Inflammatory macrophage (primary cell): ENCODE results near the gene RNF224.

ENCODE experiments used
- DNase-seq, 2 donors: peaks; one replicate each; pipeline ENCODE4 v3.0.0-alpha.2; 2020 to 2022
- total RNA-seq, 18 experiments: gene quantifications; one replicate each; lab custom pipeline; 2026; ENCODE audit warnings: mixed read lengths in 6 of 18, inconsistent platforms in 2 of 18; lab: John Stamatoyannopoulos, UW

The RNF224 gene
- 0 to 0.17 (median 0) reads per million in 18 experiments for total RNA-seq

GRCh38 chr9:137227054-137227852 lies at the start of gene RNF224:
TSS of gene RNF224 (plus strand) at chr9:137227502. CDS start at chr9:137228336, 834 bp downstream.
- DNase-seq, result peak; percentile 59 to 70

GRCh38 chr9:137178201-137178938 lies 48.9 kb upstream of the RNF224 start:
- no peak for DNase-seq

GRCh38 chr9:137178939-137179630 lies 48.2 kb upstream of the RNF224 start:
- no peak for DNase-seq

- no peak for DNase-seq
These were observed 47.5 kb upstream of the RNF224 start for GRCh38 chr9:137179761-137180160.

- DNase-seq, result no peak
These were observed 46.8 kb upstream of the RNF224 start for GRCh38 chr9:137180491-137180890.

GRCh38 chr9:137181680-137182079 lies 45.6 kb upstream of the RNF224 start:
- no peak for DNase-seq

- DNase-seq, result no peak
These were observed 44.5 kb upstream of the RNF224 start for GRCh38 chr9:137182836-137183235.

- DNase-seq, result no peak
These were observed 43.2 kb upstream of the RNF224 start for GRCh38 chr9:137183980-137184595.

GRCh38 chr9:137184881-137185660 lies 42.2 kb upstream of the RNF224 start:
- DNase-seq, result no peak

- no peak for DNase-seq
These were observed 41.4 kb upstream of the RNF224 start for GRCh38 chr9:137185921-137186320.

GRCh38 chr9:137186385-137186784 lies 40.9 kb upstream of the RNF224 start:
- DNase-seq, result no peak

- DNase-seq, result no peak
These were observed 39.9 kb upstream of the RNF224 start for GRCh38 chr9:137187386-137187785.

GRCh38 chr9:137188086-137188489 lies 39.2 kb upstream of the RNF224 start:
- no peak for DNase-seq

- DNase-seq, result peak; percentile 94 to 96
These were observed 38.6 kb upstream of the RNF224 start, which contains the start of the genes ANAPC2 and SSNA1 for GRCh38 chr9:137188490-137189296. TSS of gene ANAPC2 (minus strand) at chr9:137188560. CDS start at chr9:137188532, 28 bp downstream. TSS of gene SSNA1 (plus strand) at chr9:137188676. CDS start at chr9:137188727, 51 bp downstream.

GRCh38 chr9:137189297-137190295 lies 37.7 kb upstream of the RNF224 start:
- no peak for DNase-seq

GRCh38 chr9:137190315-137190856 lies 36.9 kb upstream of the RNF224 start:
- DNase-seq, result no peak

GRCh38 chr9:137191245-137191644 lies 36.1 kb upstream of the RNF224 start:
- DNase-seq, result no peak

- no peak for DNase-seq
These were observed 35.4 kb upstream of the RNF224 start for GRCh38 chr9:137191691-137192447.

- no peak for DNase-seq
These were observed 34.9 kb upstream of the RNF224 start for GRCh38 chr9:137192448-137192780.
